ENCODE measurements around the gene ATF3.
A peak's percentile ranks its signal among the peaks of the same experiment; 100 is the strongest.

Gene ATF3

GRCh38 chr1:212609701-212610574 is 1.4 kb downstream of the ATF3 start:
- TF ChIP-seq, protein P1, sequence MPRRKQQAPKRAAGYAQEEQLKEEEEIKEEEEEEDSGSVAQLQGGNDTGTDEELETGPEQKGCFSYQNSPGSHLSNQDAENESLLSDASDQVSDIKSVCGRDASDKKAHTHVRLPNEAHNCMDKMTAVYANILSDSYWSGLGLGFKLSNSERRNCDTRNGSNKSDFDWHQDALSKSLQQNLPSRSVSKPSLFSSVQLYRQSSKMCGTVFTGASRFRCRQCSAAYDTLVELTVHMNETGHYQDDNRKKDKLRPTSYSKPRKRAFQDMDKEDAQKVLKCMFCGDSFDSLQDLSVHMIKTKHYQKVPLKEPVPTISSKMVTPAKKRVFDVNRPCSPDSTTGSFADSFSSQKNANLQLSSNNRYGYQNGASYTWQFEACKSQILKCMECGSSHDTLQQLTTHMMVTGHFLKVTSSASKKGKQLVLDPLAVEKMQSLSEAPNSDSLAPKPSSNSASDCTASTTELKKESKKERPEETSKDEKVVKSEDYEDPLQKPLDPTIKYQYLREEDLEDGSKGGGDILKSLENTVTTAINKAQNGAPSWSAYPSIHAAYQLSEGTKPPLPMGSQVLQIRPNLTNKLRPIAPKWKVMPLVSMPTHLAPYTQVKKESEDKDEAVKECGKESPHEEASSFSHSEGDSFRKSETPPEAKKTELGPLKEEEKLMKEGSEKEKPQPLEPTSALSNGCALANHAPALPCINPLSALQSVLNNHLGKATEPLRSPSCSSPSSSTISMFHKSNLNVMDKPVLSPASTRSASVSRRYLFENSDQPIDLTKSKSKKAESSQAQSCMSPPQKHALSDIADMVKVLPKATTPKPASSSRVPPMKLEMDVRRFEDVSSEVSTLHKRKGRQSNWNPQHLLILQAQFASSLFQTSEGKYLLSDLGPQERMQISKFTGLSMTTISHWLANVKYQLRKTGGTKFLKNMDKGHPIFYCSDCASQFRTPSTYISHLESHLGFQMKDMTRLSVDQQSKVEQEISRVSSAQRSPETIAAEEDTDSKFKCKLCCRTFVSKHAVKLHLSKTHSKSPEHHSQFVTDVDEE (CRISPR knock-in tag; IDR thresholded peaks at IDR 0.05): no peak
- 0 out of 2 replicates have a peak, but pooled peaks have one; percentile 3 for TF ChIP-seq TOX (CRISPR knock-in tag; IDR thresholded peaks at IDR 0.05; ENCODE audit: borderline replicate concordance)
- no peak for TF ChIP-seq OSR1 (CRISPR knock-in tag; IDR thresholded peaks at IDR 0.05)
- peak; percentile 1 for ATAC-seq

DNA sequence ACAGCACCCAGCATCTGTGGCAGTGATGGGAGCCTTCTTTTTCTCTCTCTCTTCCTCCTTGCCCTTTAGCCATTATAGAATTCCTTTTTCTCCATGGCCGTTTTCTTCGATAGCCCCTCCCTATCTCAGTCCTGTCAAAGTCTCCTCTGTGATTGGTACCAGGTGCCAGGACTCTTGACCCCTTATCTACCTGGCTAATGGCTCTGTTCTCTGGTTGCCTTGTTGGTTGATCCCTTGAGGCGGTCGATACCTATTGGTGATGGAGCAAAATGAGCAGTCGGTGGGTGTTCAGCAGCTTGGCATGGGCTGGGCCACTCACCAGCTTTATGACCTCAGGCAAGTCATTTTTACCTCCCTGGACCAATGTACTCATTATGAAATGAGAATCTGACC is 2.0 kb downstream of the ATF3 start:
- TF ChIP-seq ZC3H10 (CRISPR knock-in tag; IDR thresholded peaks at IDR 0.05) (no peak), ZNF8 (CRISPR knock-in tag; IDR thresholded peaks at IDR 0.05) (no peak), TOX (CRISPR knock-in tag; IDR thresholded peaks at IDR 0.05; ENCODE audit: borderline replicate concordance) (no peak), ZFP3 (CRISPR knock-in tag; IDR thresholded peaks at IDR 0.05) (no peak)
- TF ChIP-seq, protein P2, sequence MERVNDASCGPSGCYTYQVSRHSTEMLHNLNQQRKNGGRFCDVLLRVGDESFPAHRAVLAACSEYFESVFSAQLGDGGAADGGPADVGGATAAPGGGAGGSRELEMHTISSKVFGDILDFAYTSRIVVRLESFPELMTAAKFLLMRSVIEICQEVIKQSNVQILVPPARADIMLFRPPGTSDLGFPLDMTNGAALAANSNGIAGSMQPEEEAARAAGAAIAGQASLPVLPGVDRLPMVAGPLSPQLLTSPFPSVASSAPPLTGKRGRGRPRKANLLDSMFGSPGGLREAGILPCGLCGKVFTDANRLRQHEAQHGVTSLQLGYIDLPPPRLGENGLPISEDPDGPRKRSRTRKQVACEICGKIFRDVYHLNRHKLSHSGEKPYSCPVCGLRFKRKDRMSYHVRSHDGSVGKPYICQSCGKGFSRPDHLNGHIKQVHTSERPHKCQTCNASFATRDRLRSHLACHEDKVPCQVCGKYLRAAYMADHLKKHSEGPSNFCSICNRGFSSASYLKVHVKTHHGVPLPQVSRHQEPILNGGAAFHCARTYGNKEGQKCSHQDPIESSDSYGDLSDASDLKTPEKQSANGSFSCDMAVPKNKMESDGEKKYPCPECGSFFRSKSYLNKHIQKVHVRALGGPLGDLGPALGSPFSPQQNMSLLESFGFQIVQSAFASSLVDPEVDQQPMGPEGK (CRISPR knock-in tag; IDR thresholded peaks at IDR 0.05; ENCODE audit: borderline replicate concordance): no peak
- no peak for ATAC-seq

DNA sequence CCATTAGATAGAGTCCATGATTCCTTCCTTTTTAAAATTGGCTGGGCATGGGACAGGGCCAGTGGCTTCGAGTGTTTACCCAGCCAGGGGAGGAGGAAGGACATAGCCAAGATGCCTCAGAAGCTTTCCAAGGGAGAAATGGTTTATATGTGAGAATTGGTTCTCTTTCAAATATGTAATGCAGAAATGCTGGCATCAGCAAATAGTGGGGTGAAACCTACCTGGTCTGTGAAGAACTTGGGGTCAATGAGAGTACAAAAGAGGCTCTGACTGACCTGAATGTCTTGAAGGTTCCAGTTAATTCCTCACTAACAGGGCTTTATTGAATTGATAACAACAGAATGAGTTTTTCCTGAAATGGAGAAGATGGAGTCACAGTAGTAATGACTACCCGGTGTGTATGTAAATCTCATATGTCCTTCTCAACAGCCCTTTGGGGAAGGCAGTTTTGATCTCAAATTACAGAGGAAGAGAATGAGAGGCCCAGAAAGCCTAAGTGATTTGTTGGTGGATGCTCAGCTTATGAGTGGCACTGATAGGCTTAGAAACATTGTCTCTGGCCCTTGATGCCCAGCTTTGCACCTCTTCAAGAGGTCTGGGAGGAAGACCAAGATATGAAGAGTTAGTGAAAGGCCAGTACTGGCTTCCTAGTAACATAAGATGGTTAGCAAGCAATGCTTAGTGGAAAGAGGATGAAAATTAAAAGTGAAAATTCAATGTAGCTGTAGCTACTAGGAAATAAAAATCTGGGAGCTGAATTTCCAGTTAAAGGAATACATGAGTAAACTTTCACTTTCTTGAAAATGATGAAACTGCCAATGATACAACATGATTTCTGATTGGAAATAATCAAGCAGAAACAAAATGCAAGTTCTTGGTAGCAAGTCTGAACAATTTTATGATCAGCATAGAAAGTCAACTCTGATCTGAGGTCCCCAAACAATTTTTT is 2.7 kb downstream of the ATF3 start:
- TF ChIP-seq, protein P3, sequence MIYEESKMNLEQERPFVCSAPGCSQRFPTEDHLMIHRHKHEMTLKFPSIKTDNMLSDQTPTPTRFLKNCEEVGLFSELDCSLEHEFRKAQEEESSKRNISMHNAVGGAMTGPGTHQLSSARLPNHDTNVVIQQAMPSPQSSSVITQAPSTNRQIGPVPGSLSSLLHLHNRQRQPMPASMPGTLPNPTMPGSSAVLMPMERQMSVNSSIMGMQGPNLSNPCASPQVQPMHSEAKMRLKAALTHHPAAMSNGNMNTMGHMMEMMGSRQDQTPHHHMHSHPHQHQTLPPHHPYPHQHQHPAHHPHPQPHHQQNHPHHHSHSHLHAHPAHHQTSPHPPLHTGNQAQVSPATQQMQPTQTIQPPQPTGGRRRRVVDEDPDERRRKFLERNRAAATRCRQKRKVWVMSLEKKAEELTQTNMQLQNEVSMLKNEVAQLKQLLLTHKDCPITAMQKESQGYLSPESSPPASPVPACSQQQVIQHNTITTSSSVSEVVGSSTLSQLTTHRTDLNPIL (CRISPR knock-in tag; IDR thresholded peaks at IDR 0.05; ENCODE audit: low read depth): no peak
- no peak for TF ChIP-seq RARB (CRISPR knock-in tag; IDR thresholded peaks at IDR 0.05)
- no peak for TF ChIP-seq ISL1 (CRISPR knock-in tag; IDR thresholded peaks at IDR 0.05)
- TF ChIP-seq CSDC2 (CRISPR knock-in tag; IDR thresholded peaks at IDR 0.05): no peak
- TF ChIP-seq PPARA (CRISPR knock-in tag; IDR thresholded peaks at IDR 0.05; ENCODE audit: borderline replicate concordance): no peak
- TF ChIP-seq, protein P2 (CRISPR knock-in tag; IDR thresholded peaks at IDR 0.05; ENCODE audit: borderline replicate concordance): no peak
- TF ChIP-seq OSR1 (CRISPR knock-in tag; IDR thresholded peaks at IDR 0.05): no peak
- TF ChIP-seq ZFP30 (CRISPR knock-in tag; IDR thresholded peaks at IDR 0.05): no peak
- TF ChIP-seq ZNF565 (CRISPR knock-in tag; conservative IDR thresholded peaks at IDR 0.05; ENCODE audit: low read depth): no peak
- TF ChIP-seq ESRRG (CRISPR knock-in tag; IDR thresholded peaks at IDR 0.05): no peak
- TF ChIP-seq ZNF8 (CRISPR knock-in tag; IDR thresholded peaks at IDR 0.05): no peak
- no peak for TF ChIP-seq BACH2 (CRISPR knock-in tag; IDR thresholded peaks at IDR 0.05; ENCODE audit: borderline replicate concordance)
- no peak for ATAC-seq

Data from SK-N-SH treated with all-trans-retinoic acid at 6 μM for 48 hours (cell line).